ENCODE measurements around the gene TMPRSS2. TPM values are rescaled to one million over a fixed set of nuclear protein-coding genes. Genes with fewer than 3 reads are reported as not detected.
A peak's percentile ranks its signal among the peaks of the same experiment; 100 is the strongest.

Gene TMPRSS2
- total and polyA plus RNA-seq, 2 of the 13 experiments (the other 11 are each of a cell fraction or from before 2014, with no cell fraction given) = 1.7 to 1.8 TPM

GRCh38 chr21:41510500-41510899, 2.5 kb upstream of the TMPRSS2 start (continued):
- TF ChIP-seq HNF1A (IDR thresholded peaks at IDR 0.05; ENCODE audit: low read depth) (no peak), HNF1A (CRISPR knock-in tag; IDR thresholded peaks at IDR 0.05; ENCODE audit: borderline replicate concordance) (no peak), ZKSCAN1 (IDR thresholded peaks at IDR 0.05; ENCODE audit: low read length) (peak; percentile 68; the same call in 1 of the 2 replicates)

- ChIA-PET CTCF (ENCODE audit: low intra/inter-chr PET ratio, low total read pairs) (no interaction called here), POLR2A (interaction anchor here (3.8 kb wide), 1 partner anchor 12 kb away, joined by 18 read pairs; no protein-coding TSS in a partner anchor)
- no peaks in the 10 kb centered on the region for H3K9me3 ChIP-seq (ENCODE audit: low read length)
- H3K4me1 ChIP-seq (ENCODE audit: insufficient read depth, low read length) = peaks cover 39% of the 10 kb centered on the region
- H3K9ac ChIP-seq (ENCODE audit: insufficient read depth, low read depth, low read length) = no peak overlapping the region
- BruUV-seq (replicated peaks) = no TSS peak
- no peak overlapping the region for H3K27ac ChIP-seq (ENCODE audit: extremely low read length, insufficient read depth, low read length)
- no peaks in the 10 kb centered on the region for H3K79me2 ChIP-seq (ENCODE audit: insufficient read depth, low read length)
- H4K20me1 ChIP-seq (ENCODE audit: insufficient read depth, low read length) = no peaks in the 10 kb centered on the region
- no peak for FAIRE-seq
- no peak for ATAC-seq
- no peak overlapping the region for H2AFZ ChIP-seq (ENCODE audit: low read length)
- peaks cover 2 to 31% of the 10 kb centered on the region in 2 experiments; a peak in 4 of 5 replicates for H3K27me3 ChIP-seq (ENCODE audit: control insufficient read depth in 1 of 2, insufficient read depth in 2 of 2, low read length in 2 of 2)
- 43% methylated on average over 3 of the region's 3 CpGs for WGBS (ENCODE audit: low lambda C conversion rate)
- DNase-seq (ENCODE audit: low spot score) = no peak
- intact Hi-C loops (cut with micrococcal nuclease; ENCODE audit: unreplicated experiment) = no loop called here
- H3K4me2 ChIP-seq (ENCODE audit: low read depth, low read length) = no peak overlapping the region
- in situ Hi-C loops (cut with HindIII; ENCODE audit: extremely low pct_ligation_motif_present, low pct_unique_long_range_greater_than_20kb) = no loop called here
- no peaks in the 10 kb centered on the region for H3K36me3 ChIP-seq (replicated peaks in 1 of 2; ENCODE audit: control insufficient read depth in 1 of 2, insufficient read depth in 2 of 2, low read length in 2 of 2)
- H3K4me3 ChIP-seq (replicated peaks in 1 of 3; ENCODE audit: insufficient read depth in 1 of 3, low read depth in 2 of 3, low read length in 3 of 3) = no peak overlapping the region
- no peak for TF ChIP-seq RFX3 (CRISPR knock-in tag; IDR thresholded peaks at IDR 0.05)
- TF ChIP-seq ZNF7 (CRISPR knock-in tag; IDR thresholded peaks at IDR 0.05) = no peak
- TF ChIP-seq SOX13 (IDR thresholded peaks at IDR 0.05) = no peak
- no peak for TF ChIP-seq SOX13 (CRISPR knock-in tag; conservative IDR thresholded peaks at IDR 0.05 in 1 of 2, IDR thresholded peaks at IDR 0.05 in 1 of 2)
- TF ChIP-seq NPAS2 (CRISPR knock-in tag; IDR thresholded peaks at IDR 0.05; ENCODE audit: borderline replicate concordance) = no peak
- TF ChIP-seq HNF4A (CRISPR knock-in tag; IDR thresholded peaks at IDR 0.05) = no peak
- no peak for TF ChIP-seq TFDP2 (CRISPR knock-in tag; IDR thresholded peaks at IDR 0.05)
- no peak for TF ChIP-seq ZNF329 (CRISPR knock-in tag; IDR thresholded peaks at IDR 0.05; ENCODE audit: low read depth)
- TF ChIP-seq TBP (CRISPR knock-in tag; IDR thresholded peaks at IDR 0.05) = no peak
- no peak for TF ChIP-seq HOMEZ (CRISPR knock-in tag; IDR thresholded peaks at IDR 0.05; ENCODE audit: low read depth)
- no peak for TF ChIP-seq LRRFIP1 (CRISPR knock-in tag; conservative IDR thresholded peaks at IDR 0.05)
- no peak for TF ChIP-seq TSC22D2 (CRISPR knock-in tag; IDR thresholded peaks at IDR 0.05; ENCODE audit: borderline replicate concordance)
Measured at GRCh38 chr21:41509733-41510132, 1.8 kb upstream of the TMPRSS2 start.

All from HepG2 (cell line).